ENCODE measurements around the gene CSNK1A1L.

The CSNK1A1L gene

DNA sequence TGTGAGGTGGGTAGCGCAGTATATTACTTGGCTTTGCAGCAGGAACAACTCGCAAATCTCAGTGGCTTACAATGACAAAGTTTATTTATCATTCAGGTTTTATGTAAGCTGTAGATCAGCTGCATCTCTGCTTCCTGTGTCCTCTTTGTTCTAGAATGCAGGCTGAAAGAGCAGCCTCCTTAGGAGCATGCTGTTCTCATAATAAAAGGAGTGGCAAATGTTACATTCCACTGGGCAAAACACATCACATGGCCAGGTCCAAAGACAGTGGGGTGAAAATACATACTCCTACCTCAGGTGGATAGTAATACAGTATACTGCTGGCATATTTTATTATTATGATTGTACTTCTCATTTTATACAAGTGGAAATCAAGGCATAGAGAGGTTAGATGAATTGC is 1.2 kb upstream of the CSNK1A1L start:
- POLR2A ChIA-PET: no interaction called here
- CTCF ChIA-PET: no interaction called here
- TF ChIP-seq ZNF384 (IDR thresholded peaks at IDR 0.05) (no peak), CTBP1 (IDR thresholded peaks at IDR 0.05; ENCODE audit: borderline replicate concordance) (no peak), LEF1 (IDR thresholded peaks at IDR 0.05; ENCODE audit: borderline replicate concordance) (no peak), L3MBTL2 (conservative IDR thresholded peaks at IDR 0.05) (no peak), HDGF (IDR thresholded peaks at IDR 0.05; ENCODE audit: borderline replicate concordance) (no peak), ELF4 (IDR thresholded peaks at IDR 0.05) (no peak), BHLHE40 (IDR thresholded peaks at IDR 0.05; ENCODE audit: borderline replicate concordance) (no peak), NFRKB (IDR thresholded peaks at IDR 0.05) (no peak), FOXA1 (IDR thresholded peaks at IDR 0.05) (no peak), TARDBP (IDR thresholded peaks at IDR 0.05) (no peak), ARNT (IDR thresholded peaks at IDR 0.05) (no peak), SP1 (IDR thresholded peaks at IDR 0.05) (no peak), FOXK2 (IDR thresholded peaks at IDR 0.05) (no peak), FOXM1 (IDR thresholded peaks at IDR 0.05; ENCODE audit: borderline replicate concordance) (no peak), SUZ12 (IDR thresholded peaks at IDR 0.05) (no peak)
- TF ChIP-seq, protein P1, sequence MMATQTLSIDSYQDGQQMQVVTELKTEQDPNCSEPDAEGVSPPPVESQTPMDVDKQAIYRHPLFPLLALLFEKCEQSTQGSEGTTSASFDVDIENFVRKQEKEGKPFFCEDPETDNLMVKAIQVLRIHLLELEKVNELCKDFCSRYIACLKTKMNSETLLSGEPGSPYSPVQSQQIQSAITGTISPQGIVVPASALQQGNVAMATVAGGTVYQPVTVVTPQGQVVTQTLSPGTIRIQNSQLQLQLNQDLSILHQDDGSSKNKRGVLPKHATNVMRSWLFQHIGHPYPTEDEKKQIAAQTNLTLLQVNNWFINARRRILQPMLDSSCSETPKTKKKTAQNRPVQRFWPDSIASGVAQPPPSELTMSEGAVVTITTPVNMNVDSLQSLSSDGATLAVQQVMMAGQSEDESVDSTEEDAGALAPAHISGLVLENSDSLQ (IDR thresholded peaks at IDR 0.05): no peak
- DNase-seq (ENCODE audit: extremely low spot score): no peak

DNA sequence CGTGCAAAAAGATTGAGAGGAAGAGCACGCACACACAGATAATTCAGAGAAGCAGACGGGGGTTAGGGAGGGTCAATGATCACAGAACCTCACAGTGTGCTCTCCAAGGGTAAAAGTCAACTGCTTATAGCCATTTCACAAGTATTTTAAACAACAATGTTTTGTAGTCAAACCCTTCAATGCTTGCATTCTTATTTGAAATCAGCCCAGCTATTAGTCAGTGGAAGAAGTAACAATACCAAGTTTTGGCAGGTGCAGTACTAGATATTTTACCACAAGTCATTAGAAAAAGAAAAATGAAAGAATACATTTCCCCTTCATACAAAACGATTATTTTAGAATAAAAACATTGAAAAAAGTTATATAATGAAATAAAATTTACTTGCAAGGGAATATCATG is 2.6 kb downstream of the CSNK1A1L start:
- CTCF ChIA-PET: no interaction called here
- no peak for DNase-seq (ENCODE audit: extremely low spot score)
- POLR2A ChIA-PET: no interaction called here
- TF ChIP-seq SP1 (IDR thresholded peaks at IDR 0.05): no peak

DNA sequence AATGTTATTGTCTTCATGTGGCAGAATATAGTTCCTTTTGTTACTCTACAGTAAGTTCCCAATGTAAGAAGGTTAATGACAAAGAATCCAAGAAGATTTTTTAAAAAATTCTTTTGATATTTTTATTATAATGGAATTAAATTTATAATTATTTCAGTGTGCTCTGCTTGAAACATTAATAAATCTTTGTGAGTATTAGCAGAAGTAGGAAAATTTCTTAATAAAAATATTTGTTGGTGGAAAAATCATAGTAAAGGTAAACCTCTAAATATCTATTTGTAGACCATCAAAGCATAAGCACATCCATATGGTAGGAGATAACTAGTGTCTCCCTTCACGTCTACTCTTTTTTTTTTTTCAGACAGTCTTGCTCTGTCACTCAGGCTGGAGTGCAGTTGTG is 4.3 kb downstream of the CSNK1A1L start:
- POLR2A ChIA-PET: no interaction called here
- DNase-seq (ENCODE audit: extremely low spot score): no peak
- CTCF ChIA-PET: no interaction called here
- TF ChIP-seq SP1 (IDR thresholded peaks at IDR 0.05): no peak
- no peak for TF ChIP-seq LEF1 (IDR thresholded peaks at IDR 0.05; ENCODE audit: borderline replicate concordance)
- no peak for TF ChIP-seq TARDBP (IDR thresholded peaks at IDR 0.05)
- TF ChIP-seq HDGF (IDR thresholded peaks at IDR 0.05; ENCODE audit: borderline replicate concordance): no peak
- no peak for TF ChIP-seq ARNT (IDR thresholded peaks at IDR 0.05)
- no peak for TF ChIP-seq ELF4 (IDR thresholded peaks at IDR 0.05)
- TF ChIP-seq FOXM1 (IDR thresholded peaks at IDR 0.05; ENCODE audit: borderline replicate concordance): no peak
- no peak for TF ChIP-seq CTBP1 (IDR thresholded peaks at IDR 0.05; ENCODE audit: borderline replicate concordance)
- TF ChIP-seq SUZ12 (IDR thresholded peaks at IDR 0.05): no peak
- no peak for TF ChIP-seq ZNF384 (IDR thresholded peaks at IDR 0.05)
- TF ChIP-seq FOXK2 (IDR thresholded peaks at IDR 0.05): no peak
- TF ChIP-seq L3MBTL2 (conservative IDR thresholded peaks at IDR 0.05): no peak
- TF ChIP-seq BHLHE40 (IDR thresholded peaks at IDR 0.05; ENCODE audit: borderline replicate concordance): no peak
- no peak for TF ChIP-seq FOXA1 (IDR thresholded peaks at IDR 0.05)
- no peak for TF ChIP-seq NFRKB (IDR thresholded peaks at IDR 0.05)

DNA sequence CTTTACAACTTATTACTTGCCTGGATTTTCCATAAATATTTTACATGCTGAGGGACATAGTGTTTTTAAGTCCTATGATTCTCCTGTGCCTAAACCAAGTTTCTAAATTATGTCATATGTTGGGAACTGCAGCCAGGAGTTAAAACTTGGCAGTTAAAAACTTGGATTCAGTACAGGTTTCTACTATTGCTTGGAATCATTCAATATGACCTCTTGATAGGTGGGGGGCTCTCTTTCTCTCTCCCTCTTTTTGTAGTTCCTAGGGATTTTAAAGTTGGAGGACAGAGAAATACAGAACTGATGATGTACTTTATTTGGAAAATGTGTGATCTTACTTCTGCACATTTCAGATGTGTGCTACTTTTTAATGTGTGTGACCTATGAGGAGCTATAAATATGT is 4.7 kb downstream of the CSNK1A1L start:
- TF ChIP-seq FOXK2 (IDR thresholded peaks at IDR 0.05): no peak
- no peak for TF ChIP-seq SUZ12 (IDR thresholded peaks at IDR 0.05)
- TF ChIP-seq ARNT (IDR thresholded peaks at IDR 0.05): no peak
- no peak for TF ChIP-seq FOXM1 (IDR thresholded peaks at IDR 0.05; ENCODE audit: borderline replicate concordance)
- no peak for TF ChIP-seq ZNF384 (IDR thresholded peaks at IDR 0.05)
- TF ChIP-seq BHLHE40 (IDR thresholded peaks at IDR 0.05; ENCODE audit: borderline replicate concordance): no peak
- CTCF ChIA-PET: no interaction called here
- POLR2A ChIA-PET: no interaction called here
- no peak for DNase-seq (ENCODE audit: extremely low spot score)

DNA sequence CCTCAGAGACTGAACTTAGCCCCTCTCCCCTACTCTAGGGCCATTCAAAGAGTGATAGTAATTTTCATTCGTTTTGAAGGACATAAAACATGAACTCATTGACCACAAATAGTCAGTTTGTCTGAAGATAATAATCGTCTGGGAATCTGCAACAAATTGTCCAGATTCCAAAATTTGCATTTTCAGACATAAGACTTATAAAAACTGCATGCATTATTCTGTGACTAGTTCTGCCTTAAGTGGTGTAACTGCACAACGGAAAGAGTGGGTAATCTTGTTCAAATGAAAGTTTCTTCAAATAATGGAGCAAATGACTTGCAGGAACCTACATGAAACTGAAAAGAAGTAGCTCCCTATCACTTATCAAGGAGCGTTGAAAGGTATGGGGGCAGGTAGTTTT is 8.4 kb downstream of the CSNK1A1L start:
- ChIA-PET CTCF (no interaction called here), POLR2A (no interaction called here)
- no peak for DNase-seq (ENCODE audit: extremely low spot score)
- TF ChIP-seq FOXK2 (IDR thresholded peaks at IDR 0.05) (no peak), NFRKB (IDR thresholded peaks at IDR 0.05) (no peak), SUZ12 (IDR thresholded peaks at IDR 0.05) (no peak), LEF1 (IDR thresholded peaks at IDR 0.05; ENCODE audit: borderline replicate concordance) (no peak), ARNT (IDR thresholded peaks at IDR 0.05) (no peak), ELF4 (IDR thresholded peaks at IDR 0.05) (no peak), TARDBP (IDR thresholded peaks at IDR 0.05) (no peak), HDGF (IDR thresholded peaks at IDR 0.05; ENCODE audit: borderline replicate concordance) (no peak), CTBP1 (IDR thresholded peaks at IDR 0.05; ENCODE audit: borderline replicate concordance) (no peak), ZNF384 (IDR thresholded peaks at IDR 0.05) (no peak)

DNA sequence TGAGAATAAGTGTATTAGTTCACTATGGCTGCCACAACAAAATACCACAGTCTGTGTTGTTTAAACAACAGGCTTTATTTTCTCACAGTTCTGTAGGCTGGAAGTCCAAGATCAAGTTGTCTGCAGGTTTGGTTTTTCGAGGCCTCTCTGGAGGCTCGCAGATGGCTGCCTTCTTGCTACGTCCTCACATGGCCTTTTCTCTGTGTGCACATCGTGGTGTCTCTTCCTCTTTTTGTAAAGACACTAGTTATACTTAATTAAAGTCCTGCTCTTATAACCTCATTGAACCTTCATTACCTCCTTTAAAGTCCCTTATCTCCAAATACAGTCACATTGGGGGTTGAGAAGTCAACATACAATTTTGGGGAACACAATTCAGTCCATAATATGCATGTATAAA is 10.6 kb downstream of the CSNK1A1L start:
- ChIA-PET CTCF (no interaction called here), POLR2A (no interaction called here)
- TF ChIP-seq, protein P1 (IDR thresholded peaks at IDR 0.05): no peak
- TF ChIP-seq FOXK2 (IDR thresholded peaks at IDR 0.05) (no peak), TARDBP (IDR thresholded peaks at IDR 0.05) (no peak), ZNF384 (IDR thresholded peaks at IDR 0.05) (no peak), CTBP1 (IDR thresholded peaks at IDR 0.05; ENCODE audit: borderline replicate concordance) (no peak), ARNT (IDR thresholded peaks at IDR 0.05) (no peak), BHLHE40 (IDR thresholded peaks at IDR 0.05; ENCODE audit: borderline replicate concordance) (no peak), FOXM1 (IDR thresholded peaks at IDR 0.05; ENCODE audit: borderline replicate concordance) (no peak), ELF4 (IDR thresholded peaks at IDR 0.05) (no peak), SP1 (IDR thresholded peaks at IDR 0.05) (no peak)
- no peak for DNase-seq (ENCODE audit: extremely low spot score)

DNA sequence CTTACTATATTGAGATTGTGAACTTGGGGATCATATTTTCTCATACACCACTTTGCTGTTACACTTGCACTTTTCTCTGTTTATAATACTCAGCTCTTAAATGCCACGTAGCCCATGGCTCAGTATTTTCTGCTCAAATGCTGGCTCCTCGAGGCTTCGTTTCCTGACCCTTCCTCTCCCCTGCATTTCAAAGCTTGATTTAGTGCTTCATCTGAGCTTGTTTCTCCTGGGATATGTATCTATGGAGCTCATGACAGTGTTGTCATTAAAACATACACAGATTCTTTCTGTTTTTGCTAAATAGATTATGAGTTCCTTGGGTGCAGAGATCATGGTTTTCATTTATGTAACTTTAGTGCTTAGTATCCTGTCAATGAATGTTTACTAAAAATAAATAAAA is 11.4 kb downstream of the CSNK1A1L start:
- no peak for DNase-seq (ENCODE audit: extremely low spot score)
- POLR2A ChIA-PET: no interaction called here
- TF ChIP-seq LEF1 (IDR thresholded peaks at IDR 0.05; ENCODE audit: borderline replicate concordance) (no peak), BHLHE40 (IDR thresholded peaks at IDR 0.05; ENCODE audit: borderline replicate concordance) (no peak), FOXA1 (IDR thresholded peaks at IDR 0.05) (no peak), NFRKB (IDR thresholded peaks at IDR 0.05) (no peak), FOXM1 (IDR thresholded peaks at IDR 0.05; ENCODE audit: borderline replicate concordance) (no peak), ARNT (IDR thresholded peaks at IDR 0.05) (no peak), SP1 (IDR thresholded peaks at IDR 0.05) (no peak), HDGF (IDR thresholded peaks at IDR 0.05; ENCODE audit: borderline replicate concordance) (no peak), CTBP1 (IDR thresholded peaks at IDR 0.05; ENCODE audit: borderline replicate concordance) (no peak), ELF4 (IDR thresholded peaks at IDR 0.05) (no peak), SUZ12 (IDR thresholded peaks at IDR 0.05) (no peak), ZNF384 (IDR thresholded peaks at IDR 0.05) (no peak), TARDBP (IDR thresholded peaks at IDR 0.05) (no peak), L3MBTL2 (conservative IDR thresholded peaks at IDR 0.05) (no peak), FOXK2 (IDR thresholded peaks at IDR 0.05) (no peak)
- TF ChIP-seq, protein P1 (IDR thresholded peaks at IDR 0.05): no peak
- CTCF ChIA-PET: interaction anchor here (0.9 kb wide), 1 partner anchor 514 kb away, joined by 3 read pairs; no protein-coding TSS in a partner anchor

Measured in HEK293T (cell line).